Mucosa of descending colon (tissue), 3 donors: ENCODE measurements around the gene NACC2. TPM values are rescaled to one million over a fixed set of nuclear protein-coding genes. Genes with fewer than 3 reads are reported as not detected.

Source experiments
- ATAC-seq: fragments of 200-7000 bp; cut with Tn5 transposase; one replicate; pipeline ENCODE4 v1.9.1; 2020; ENCODE audit warnings: mild to moderate bottlenecking, moderate library complexity
- DNase-seq, 3 donors: peaks; one replicate each; pipeline ENCODE4 v3.0.0-alpha.2; 2020
- H3K36me3 ChIP-seq: fragments of 200-600 bp; one replicate; pipeline ENCODE4 v1.8.0; 2021; ENCODE audit warnings: low read depth, mild to moderate bottlenecking
- H3K4me1 ChIP-seq: fragments of 200-600 bp; one replicate; pipeline ENCODE4 v1.8.0; 2021; ENCODE audit warnings: low read depth, mild to moderate bottlenecking
- H3K4me3 ChIP-seq: fragments of 200-600 bp; one replicate; pipeline ENCODE4 v1.8.0; 2021; ENCODE audit warnings: mild to moderate bottlenecking
- H3K9me3 ChIP-seq: fragments of 200-600 bp; one replicate; pipeline ENCODE4 v1.8.0; 2021; ENCODE audit warnings: mild to moderate bottlenecking
- CTCF ChIP-seq: fragments of 200-600 bp; IDR thresholded peaks from one replicate; pipeline ENCODE4 v1.8.0; 2022; ENCODE audit warnings: antibody characterized with exemption, mild to moderate bottlenecking
- intact Hi-C, 2 donors: fragments of 100-400 bp; cut with DNase I in 1 of 2; cut with micrococcal nuclease in 1 of 2; formaldehyde crosslinking; loops; one replicate each; pipeline versions ENCODE4 v1.11.0 to v1.11.1; 2022; cut with DNase I, micrococcal nuclease
- total RNA-seq, 3 donors: library from RNA; stranded (reverse); fragmentation: NEBNext Ultra II Directional in 2 of 3; extraction: Animal tissue kit (Norgen Biotek cat#: 25700) in 2 of 3; gene quantifications; one replicate each; pipeline versions ENCODE4 v1.2.1 to v1.2.4, GENCODE V29; 2021 to 2023
- donor health status: DM: no; HTN: no; CAD: no; lungs with moderate emphysema.
- donor health status: DM: no; HTN: no; CAD: no.
- donor health status: DM: no; HTN: yes; CAD: no.

NACC2 gene
- total RNA-seq, 3 donors from 2014 or later: 15.9 to 81.3 (median 22.1) TPM

- no peaks in the 10 kb centered on the region for H3K9me3 ChIP-seq
- no peaks in the 10 kb centered on the region for H3K4me1 ChIP-seq
- intact Hi-C loops: no loop called here
- DNase-seq (no peak), ATAC-seq (no peak)
- no peak overlapping the region for H3K4me3 ChIP-seq
- no peaks in the 10 kb centered on the region for H3K36me3 ChIP-seq
- no peak for TF ChIP-seq CTCF
Observed at GRCh38 chr9:135998410-135999071, 96.5 kb downstream of the NACC2 start.

GRCh38 chr9:135998016-135998380 is 97.1 kb downstream of the NACC2 start:
- no peak for ATAC-seq
- intact Hi-C loops: no loop called here
- TF ChIP-seq CTCF: no peak
- Histone ChIP-seq H3K4me1 (peaks cover 2% of the 10 kb centered on the region), H3K9me3 (no peaks in the 10 kb centered on the region), H3K4me3 (no peak overlapping the region), H3K36me3 (no peaks in the 10 kb centered on the region)
- DNase-seq: no peak

GRCh38 chr9:135997090-135998015 is 97.7 kb downstream of the NACC2 start:
- H3K4me3 ChIP-seq: no peak overlapping the region
- ATAC-seq (no peak), DNase-seq (no peak)
- intact Hi-C loops: no loop called here
- no peak for TF ChIP-seq CTCF
- no peaks in the 10 kb centered on the region for H3K36me3 ChIP-seq
- H3K4me1 ChIP-seq: peaks cover 9% of the 10 kb centered on the region
- H3K9me3 ChIP-seq: no peaks in the 10 kb centered on the region

- no peak for DNase-seq
- intact Hi-C loops: no loop called here
- Histone ChIP-seq H3K9me3 (no peaks in the 10 kb centered on the region), H3K4me1 (peaks cover 15% of the 10 kb centered on the region), H3K36me3 (no peaks in the 10 kb centered on the region), H3K4me3 (no peak overlapping the region)
- no peak for TF ChIP-seq CTCF
- no peak for ATAC-seq
Observed at GRCh38 chr9:135995816-135996215, 99.3 kb downstream of the NACC2 start.

- DNase-seq: no peak
- no peak for TF ChIP-seq CTCF
- H3K36me3 ChIP-seq: no peaks in the 10 kb centered on the region
- intact Hi-C loops: no loop called here
- no peak overlapping the region for H3K4me3 ChIP-seq
- no peak for ATAC-seq
- H3K9me3 ChIP-seq: no peaks in the 10 kb centered on the region
- H3K4me1 ChIP-seq: peaks cover 21% of the 10 kb centered on the region
Observed at GRCh38 chr9:135994501-135995192, 100.4 kb downstream of the NACC2 start.
